Measurements from ENCODE around the gene PTGIS.

PTGIS gene

GRCh38 chr20:49470922-49471321 is 97.0 kb downstream of the PTGIS start:
- no peak for DNase-seq (ENCODE audit: low read depth)

GRCh38 chr20:49469060-49469459 is 98.9 kb downstream of the PTGIS start:
- no peak for DNase-seq (ENCODE audit: low read depth)

- DNase-seq (ENCODE audit: low read depth) = no peak
These were observed 99.5 kb downstream of the PTGIS start for GRCh38 chr20:49468412-49468811.

- DNase-seq (ENCODE audit: low read depth) = no peak
These were observed 101.6 kb downstream of the PTGIS start for GRCh38 chr20:49466114-49466912.

- DNase-seq (ENCODE audit: low read depth) = no peak
These were observed 103.4 kb downstream of the PTGIS start for GRCh38 chr20:49464556-49464955.

GRCh38 chr20:49462626-49463025 is 105.3 kb downstream of the PTGIS start:
- DNase-seq (ENCODE audit: low read depth) = no peak

- no peak for DNase-seq (ENCODE audit: low read depth)
These were observed 105.9 kb downstream of the PTGIS start for GRCh38 chr20:49461894-49462620.

GRCh38 chr20:49460916-49461315 is 107.0 kb downstream of the PTGIS start:
- DNase-seq (ENCODE audit: low read depth) = no peak

GRCh38 chr20:49460131-49460530 is 107.8 kb downstream of the PTGIS start:
- no peak for DNase-seq (ENCODE audit: low read depth)

GRCh38 chr20:49459684-49460083 is 108.3 kb downstream of the PTGIS start:
- no peak for DNase-seq (ENCODE audit: low read depth)

- no peak for DNase-seq (ENCODE audit: low read depth)
These were observed 110.5 kb downstream of the PTGIS start for GRCh38 chr20:49457444-49457843.

- no peak for DNase-seq (ENCODE audit: low read depth)
These were observed 111.3 kb downstream of the PTGIS start for GRCh38 chr20:49456646-49457045.

- DNase-seq (ENCODE audit: low read depth) = no peak
These were observed 112.2 kb downstream of the PTGIS start for GRCh38 chr20:49455691-49456090.

Data from EH (cell line).